Measurements from ENCODE around the gene CASQ1.

CASQ1 gene

GRCh38 chr1:160205242-160206035 is 15.1 kb downstream of the CASQ1 start, which contains the start of gene PEA15:
PEA15 (plus strand) TSS chr1:160205384; CDS start chr1:160211545, 6,161 bp downstream.
- peak; percentile 66 for DNase-seq

GRCh38 chr1:160206036-160206389 is 15.6 kb downstream of the CASQ1 start:
- DNase-seq: no peak

- no peak for DNase-seq
Observed at GRCh38 chr1:160206421-160207117, 16.2 kb downstream of the CASQ1 start.

GRCh38 chr1:160207118-160207650 is 16.8 kb downstream of the CASQ1 start:
- no peak for DNase-seq

GRCh38 chr1:160207771-160208556 is 17.6 kb downstream of the CASQ1 start:
- DNase-seq: no peak

- no peak for DNase-seq
Observed at GRCh38 chr1:160208557-160209320, 18.4 kb downstream of the CASQ1 start.

GRCh38 chr1:160209321-160210046 is 19.1 kb downstream of the CASQ1 start:
- no peak for DNase-seq

GRCh38 chr1:160210561-160210960 is 20.2 kb downstream of the CASQ1 start:
- no peak for DNase-seq

GRCh38 chr1:160211046-160211790 is 20.8 kb downstream of the CASQ1 start:
- DNase-seq: peak; percentile 8

- no peak for DNase-seq
Observed at GRCh38 chr1:160214481-160215140, 24.2 kb downstream of the CASQ1 start.

GRCh38 chr1:160216301-160216700 is 25.9 kb downstream of the CASQ1 start:
- no peak for DNase-seq

GRCh38 chr1:160217481-160218051 is 27.2 kb downstream of the CASQ1 start:
- peak; percentile 9 for DNase-seq

- no peak for DNase-seq
Observed at GRCh38 chr1:160219062-160219929, 28.9 kb downstream of the CASQ1 start.

GRCh38 chr1:160220301-160220700 is 29.9 kb downstream of the CASQ1 start:
- DNase-seq: no peak

GRCh38 chr1:160221089-160221488 is 30.7 kb downstream of the CASQ1 start:
- DNase-seq: no peak

- no peak for DNase-seq
Observed at GRCh38 chr1:160222546-160222945, 32.2 kb downstream of the CASQ1 start.

GRCh38 chr1:160224606-160225005 is 34.2 kb downstream of the CASQ1 start:
- DNase-seq: no peak

GRCh38 chr1:160225345-160225744 is 35.0 kb downstream of the CASQ1 start:
- no peak for DNase-seq

GRCh38 chr1:160226623-160227022 is 36.2 kb downstream of the CASQ1 start:
- DNase-seq: no peak

Measured in NCI-H1105 (cell line).